ENCODE data around the gene RYR3. TPM values are rescaled to one million over a fixed set of nuclear protein-coding genes. Genes with fewer than 3 reads are reported as not detected.

RYR3 gene
- total RNA-seq, 1 donor from 2014 or later: 1.5 TPM

DNA sequence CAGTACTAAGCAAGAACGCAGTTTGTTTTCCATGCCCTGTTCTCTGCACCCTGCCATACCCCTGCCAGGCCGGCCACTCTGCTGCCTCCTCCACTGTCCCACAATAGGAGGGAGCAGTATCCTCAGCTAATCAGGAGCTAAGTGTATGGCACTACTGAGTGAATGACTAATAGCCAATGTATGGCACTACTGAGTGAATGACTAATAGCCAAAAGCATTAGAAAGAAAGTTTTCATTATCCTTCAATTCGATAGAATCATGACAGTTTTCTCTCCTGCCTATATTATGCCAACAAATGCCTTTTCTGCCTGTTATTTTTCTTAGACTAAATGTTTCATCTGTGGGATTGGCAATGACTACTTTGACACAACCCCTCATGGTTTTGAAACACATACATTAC, 550.0 kb downstream of the RYR3 start:
- peaks cover 20% of the 10 kb centered on the region for H3K36me3 Mint-ChIP-seq (ENCODE audit: low read depth, unreplicated experiment)
- Histone ChIP-seq H2AFZ (ENCODE audit: low read depth, low read length) (no peak overlapping the region), H3K27me3 (ENCODE audit: insufficient read depth, low read length) (no peaks in the 10 kb centered on the region), H3K4me2 (ENCODE audit: low read length) (peak overlapping the region; percentile 49), H3K36me3 (ENCODE audit: insufficient read depth, low read length) (no peaks in the 10 kb centered on the region), H3K9me3 (ENCODE audit: insufficient read depth, low read depth, low read length) (no peaks in the 10 kb centered on the region), H3K9ac (ENCODE audit: low read length) (no peak overlapping the region), H3K4me3 (ENCODE audit: insufficient read depth, low read depth, low read length) (no peak overlapping the region), H3K4me1 (ENCODE audit: insufficient read depth, low read length) (peaks cover 15% of the 10 kb centered on the region), H4K20me1 (ENCODE audit: insufficient read depth, low read length) (no peaks in the 10 kb centered on the region), H3K79me2 (ENCODE audit: insufficient read depth, low read length) (no peaks in the 10 kb centered on the region), H3K27ac (ENCODE audit: low read depth, low read length) (peak overlapping the region; percentile 49)
- TF ChIP-seq, protein P1, sequence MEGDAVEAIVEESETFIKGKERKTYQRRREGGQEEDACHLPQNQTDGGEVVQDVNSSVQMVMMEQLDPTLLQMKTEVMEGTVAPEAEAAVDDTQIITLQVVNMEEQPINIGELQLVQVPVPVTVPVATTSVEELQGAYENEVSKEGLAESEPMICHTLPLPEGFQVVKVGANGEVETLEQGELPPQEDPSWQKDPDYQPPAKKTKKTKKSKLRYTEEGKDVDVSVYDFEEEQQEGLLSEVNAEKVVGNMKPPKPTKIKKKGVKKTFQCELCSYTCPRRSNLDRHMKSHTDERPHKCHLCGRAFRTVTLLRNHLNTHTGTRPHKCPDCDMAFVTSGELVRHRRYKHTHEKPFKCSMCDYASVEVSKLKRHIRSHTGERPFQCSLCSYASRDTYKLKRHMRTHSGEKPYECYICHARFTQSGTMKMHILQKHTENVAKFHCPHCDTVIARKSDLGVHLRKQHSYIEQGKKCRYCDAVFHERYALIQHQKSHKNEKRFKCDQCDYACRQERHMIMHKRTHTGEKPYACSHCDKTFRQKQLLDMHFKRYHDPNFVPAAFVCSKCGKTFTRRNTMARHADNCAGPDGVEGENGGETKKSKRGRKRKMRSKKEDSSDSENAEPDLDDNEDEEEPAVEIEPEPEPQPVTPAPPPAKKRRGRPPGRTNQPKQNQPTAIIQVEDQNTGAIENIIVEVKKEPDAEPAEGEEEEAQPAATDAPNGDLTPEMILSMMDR (IDR thresholded peaks at IDR 0.05; ENCODE audit: insufficient read depth, low read depth, low read length): no peak
- TF ChIP-seq EZH2 (IDR thresholded peaks at IDR 0.05; ENCODE audit: insufficient read depth, low read length): no peak
- H3K4me1 Mint-ChIP-seq (ENCODE audit: low read depth, unreplicated experiment): peaks cover 29% of the 10 kb centered on the region
- H3K4me3 Mint-ChIP-seq (ENCODE audit: unreplicated experiment): no peak overlapping the region
- DNase-seq (ENCODE audit: low read depth) (peak; percentile 66), FAIRE-seq (peak; percentile 56)
- H3K27me3 Mint-ChIP-seq (ENCODE audit: low read depth, unreplicated experiment): no peaks in the 10 kb centered on the region
- H3K27ac Mint-ChIP-seq (ENCODE audit: unreplicated experiment): peak overlapping the region; percentile 48
- no peaks in the 10 kb centered on the region for H3K9me3 Mint-ChIP-seq (ENCODE audit: unreplicated experiment)

DNA sequence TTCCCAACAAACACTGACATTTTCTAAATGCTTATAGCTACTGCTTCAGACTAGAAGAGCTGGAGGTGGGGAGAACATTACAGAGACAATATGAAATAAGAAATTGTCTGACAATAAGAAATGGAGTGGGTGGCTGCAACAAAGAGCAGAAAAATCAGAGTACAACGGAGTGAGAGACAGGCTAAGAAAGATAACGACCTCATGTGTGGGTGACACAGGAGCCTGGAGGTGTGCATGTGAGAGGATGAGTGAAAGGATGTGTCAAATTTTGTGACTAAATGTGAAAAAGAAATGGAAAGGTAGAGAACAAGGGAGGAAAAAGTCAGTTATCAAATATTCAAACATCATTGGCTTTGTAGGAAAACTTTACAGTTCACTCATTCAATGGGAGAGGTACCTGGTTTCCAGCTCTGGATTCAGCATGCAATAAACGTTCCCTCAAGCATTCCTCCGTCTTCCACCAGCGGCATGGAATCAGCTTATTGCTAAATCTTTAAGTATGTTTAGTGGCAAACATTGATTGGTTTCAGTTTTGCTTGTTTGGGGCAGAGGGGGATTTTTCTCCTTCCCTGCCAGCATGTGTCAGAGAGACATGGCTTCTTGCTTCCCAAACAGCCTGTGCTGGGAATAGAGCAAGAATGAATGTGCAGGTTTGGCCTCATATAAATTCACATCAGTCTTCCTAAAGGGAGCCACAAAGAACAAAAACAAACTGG, 553.8 kb downstream of the RYR3 start:
- FAIRE-seq: no peak
- no peaks in the 10 kb centered on the region for H4K20me1 ChIP-seq (ENCODE audit: insufficient read depth, low read length)

More for the DNA sequence above, 553.8 kb downstream of the RYR3 start:
- Histone ChIP-seq H3K9ac (ENCODE audit: low read length) (no peak overlapping the region), H3K4me1 (ENCODE audit: insufficient read depth, low read length) (peaks cover 20% of the 10 kb centered on the region), H3K9me3 (ENCODE audit: insufficient read depth, low read depth, low read length) (no peaks in the 10 kb centered on the region), H3K4me3 (ENCODE audit: insufficient read depth, low read depth, low read length) (no peak overlapping the region), H3K36me3 (ENCODE audit: insufficient read depth, low read length) (no peaks in the 10 kb centered on the region), H3K79me2 (ENCODE audit: insufficient read depth, low read length) (no peaks in the 10 kb centered on the region), H3K27me3 (ENCODE audit: insufficient read depth, low read length) (no peaks in the 10 kb centered on the region), H2AFZ (ENCODE audit: low read depth, low read length) (no peak overlapping the region), H3K4me2 (ENCODE audit: low read length) (no peak overlapping the region), H3K27ac (ENCODE audit: low read depth, low read length) (no peak overlapping the region)
- Mint-ChIP-seq H3K4me3 (ENCODE audit: unreplicated experiment) (no peak overlapping the region), H3K36me3 (ENCODE audit: low read depth, unreplicated experiment) (peaks cover 18% of the 10 kb centered on the region), H3K4me1 (ENCODE audit: low read depth, unreplicated experiment) (peaks cover 32% of the 10 kb centered on the region), H3K27me3 (ENCODE audit: low read depth, unreplicated experiment) (no peaks in the 10 kb centered on the region), H3K27ac (ENCODE audit: unreplicated experiment) (no peak overlapping the region), H3K9me3 (ENCODE audit: unreplicated experiment) (no peaks in the 10 kb centered on the region)
- no peak for DNase-seq (ENCODE audit: low read depth)
- TF ChIP-seq, protein P1 (IDR thresholded peaks at IDR 0.05; ENCODE audit: insufficient read depth, low read depth, low read length): no peak
- no peak for TF ChIP-seq EZH2 (IDR thresholded peaks at IDR 0.05; ENCODE audit: insufficient read depth, low read length)

Data from astrocyte (in vitro differentiated cells and primary cell).